ENCODE results near the gene RAMP1.

RAMP1 gene

GRCh38 chr2:237859533-237860272, at the start of gene RAMP1:
TSS of gene RAMP1 (plus strand) at chr2:237859623. CDS start at chr2:237859676, 53 bp downstream.
- TF ChIP-seq, protein P1, sequence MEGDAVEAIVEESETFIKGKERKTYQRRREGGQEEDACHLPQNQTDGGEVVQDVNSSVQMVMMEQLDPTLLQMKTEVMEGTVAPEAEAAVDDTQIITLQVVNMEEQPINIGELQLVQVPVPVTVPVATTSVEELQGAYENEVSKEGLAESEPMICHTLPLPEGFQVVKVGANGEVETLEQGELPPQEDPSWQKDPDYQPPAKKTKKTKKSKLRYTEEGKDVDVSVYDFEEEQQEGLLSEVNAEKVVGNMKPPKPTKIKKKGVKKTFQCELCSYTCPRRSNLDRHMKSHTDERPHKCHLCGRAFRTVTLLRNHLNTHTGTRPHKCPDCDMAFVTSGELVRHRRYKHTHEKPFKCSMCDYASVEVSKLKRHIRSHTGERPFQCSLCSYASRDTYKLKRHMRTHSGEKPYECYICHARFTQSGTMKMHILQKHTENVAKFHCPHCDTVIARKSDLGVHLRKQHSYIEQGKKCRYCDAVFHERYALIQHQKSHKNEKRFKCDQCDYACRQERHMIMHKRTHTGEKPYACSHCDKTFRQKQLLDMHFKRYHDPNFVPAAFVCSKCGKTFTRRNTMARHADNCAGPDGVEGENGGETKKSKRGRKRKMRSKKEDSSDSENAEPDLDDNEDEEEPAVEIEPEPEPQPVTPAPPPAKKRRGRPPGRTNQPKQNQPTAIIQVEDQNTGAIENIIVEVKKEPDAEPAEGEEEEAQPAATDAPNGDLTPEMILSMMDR (IDR thresholded peaks at IDR 0.05; ENCODE audit: poor library complexity, severe bottlenecking) = no peak
- DNase-seq (ENCODE audit: low spot score) (no peak), ATAC-seq (ENCODE audit: low read depth) (peak; percentile 52)
- Histone ChIP-seq H3K9me3 (ENCODE audit: severe bottlenecking) (no peaks in the 10 kb centered on the region), H3K27me3 (ENCODE audit: insufficient read depth, poor library complexity, severe bottlenecking) (no peaks in the 10 kb centered on the region), H3K27ac (ENCODE audit: poor library complexity, severe bottlenecking) (no peak within 1 kb of the TSS), H3K4me1 (ENCODE audit: insufficient read depth, poor library complexity, severe bottlenecking) (peaks cover 8% of the 10 kb centered on the region), H3K4me3 (ENCODE audit: severe bottlenecking) (peak within 1 kb of the TSS; percentile 25), H3K36me3 (ENCODE audit: low read depth) (no peaks in the 10 kb centered on the region)

DNA sequence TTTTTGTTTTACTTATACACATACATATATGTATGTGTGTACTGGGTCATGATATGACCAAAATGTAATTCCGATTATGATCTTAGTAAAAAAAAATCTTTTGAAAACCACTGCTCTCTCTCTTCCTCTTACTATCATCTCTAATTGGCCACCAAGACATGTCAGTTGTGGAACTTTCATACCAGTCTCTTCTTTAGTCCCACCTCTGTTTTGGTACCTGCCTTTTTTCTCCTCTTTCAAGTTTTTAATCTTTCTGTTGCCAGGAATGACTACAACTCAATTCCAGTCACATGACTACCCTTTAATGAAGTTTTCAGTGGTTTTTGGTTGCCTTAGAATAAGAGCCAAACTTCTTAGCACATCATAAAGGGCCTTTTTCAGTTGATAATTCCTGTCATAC, 43.8 kb upstream of the RAMP1 start:
- no peak overlapping the region for H3K27ac ChIP-seq (ENCODE audit: poor library complexity, severe bottlenecking)
- H3K36me3 ChIP-seq (ENCODE audit: low read depth) = no peaks in the 10 kb centered on the region
- no peak for DNase-seq (ENCODE audit: low spot score)
- no peaks in the 10 kb centered on the region for H3K9me3 ChIP-seq (ENCODE audit: severe bottlenecking)
- H3K27me3 ChIP-seq (ENCODE audit: insufficient read depth, poor library complexity, severe bottlenecking) = peaks cover 4% of the 10 kb centered on the region
- ATAC-seq (ENCODE audit: low read depth) = no peak
- H3K4me1 ChIP-seq (ENCODE audit: insufficient read depth, poor library complexity, severe bottlenecking) = peaks cover 15% of the 10 kb centered on the region
- no peak overlapping the region for H3K4me3 ChIP-seq (ENCODE audit: severe bottlenecking)
- TF ChIP-seq, protein P1 (IDR thresholded peaks at IDR 0.05; ENCODE audit: poor library complexity, severe bottlenecking) = no peak

GRCh38 chr2:237816531-237816930, 42.9 kb upstream of the RAMP1 start:
- Histone ChIP-seq H3K27me3 (ENCODE audit: insufficient read depth, poor library complexity, severe bottlenecking) (peaks cover 4% of the 10 kb centered on the region), H3K4me3 (ENCODE audit: severe bottlenecking) (no peak overlapping the region), H3K9me3 (ENCODE audit: severe bottlenecking) (no peaks in the 10 kb centered on the region), H3K4me1 (ENCODE audit: insufficient read depth, poor library complexity, severe bottlenecking) (peaks cover 15% of the 10 kb centered on the region), H3K27ac (ENCODE audit: poor library complexity, severe bottlenecking) (no peak overlapping the region), H3K36me3 (ENCODE audit: low read depth) (no peaks in the 10 kb centered on the region)
- TF ChIP-seq, protein P1 (IDR thresholded peaks at IDR 0.05; ENCODE audit: poor library complexity, severe bottlenecking) = no peak
- DNase-seq (ENCODE audit: low spot score) (no peak), ATAC-seq (ENCODE audit: low read depth) (no peak)

DNA sequence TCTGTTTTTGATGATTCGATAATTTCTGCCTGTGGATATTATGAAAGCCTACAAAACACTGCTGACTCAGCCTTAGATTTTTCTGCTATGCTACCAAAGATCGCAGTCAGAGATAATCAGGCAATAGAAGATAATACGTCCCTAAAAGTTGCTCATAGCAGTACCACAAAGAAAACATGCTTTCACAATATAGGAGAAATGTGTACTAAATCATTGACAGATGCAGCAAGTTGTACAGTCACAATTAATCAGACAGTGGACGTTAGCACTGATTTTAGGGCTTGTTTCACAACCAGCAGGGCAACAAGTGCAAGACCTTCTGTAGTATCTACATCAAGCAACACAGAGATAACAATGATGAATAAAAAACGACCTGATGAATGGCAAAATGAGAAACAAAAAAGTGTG, 41.4 kb upstream of the RAMP1 start:
- Histone ChIP-seq H3K36me3 (ENCODE audit: low read depth) (no peaks in the 10 kb centered on the region), H3K27ac (ENCODE audit: poor library complexity, severe bottlenecking) (no peak overlapping the region), H3K4me1 (ENCODE audit: insufficient read depth, poor library complexity, severe bottlenecking) (peaks cover 15% of the 10 kb centered on the region), H3K9me3 (ENCODE audit: severe bottlenecking) (no peaks in the 10 kb centered on the region), H3K27me3 (ENCODE audit: insufficient read depth, poor library complexity, severe bottlenecking) (no peaks in the 10 kb centered on the region), H3K4me3 (ENCODE audit: severe bottlenecking) (no peak overlapping the region)
- TF ChIP-seq, protein P1 (IDR thresholded peaks at IDR 0.05; ENCODE audit: poor library complexity, severe bottlenecking) = no peak
- ATAC-seq (ENCODE audit: low read depth) = peak; percentile 80
- no peak for DNase-seq (ENCODE audit: low spot score)

DNA sequence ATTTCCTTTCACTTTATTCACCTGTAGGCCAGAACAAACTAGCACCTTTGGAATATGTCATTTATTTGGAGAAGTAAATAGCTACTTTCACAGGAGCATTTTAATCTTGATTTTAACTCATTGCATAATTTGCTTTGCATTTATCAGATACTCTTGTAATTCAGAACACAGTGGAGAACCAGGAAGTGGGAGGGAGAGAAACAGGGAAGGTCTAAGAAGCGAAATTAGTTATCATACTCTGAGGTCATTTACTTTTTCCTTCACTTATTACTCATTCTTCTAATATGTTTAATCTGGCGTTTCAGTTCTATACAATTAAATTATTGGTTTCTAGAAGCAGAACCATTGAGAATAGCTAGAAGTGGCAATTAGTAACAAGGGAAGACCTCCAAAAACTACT, 40.2 kb upstream of the RAMP1 start:
- no peaks in the 10 kb centered on the region for H3K36me3 ChIP-seq (ENCODE audit: low read depth)
- H3K27ac ChIP-seq (ENCODE audit: poor library complexity, severe bottlenecking) = no peak overlapping the region
- TF ChIP-seq, protein P1 (IDR thresholded peaks at IDR 0.05; ENCODE audit: poor library complexity, severe bottlenecking) = no peak
- no peaks in the 10 kb centered on the region for H3K27me3 ChIP-seq (ENCODE audit: insufficient read depth, poor library complexity, severe bottlenecking)
- no peak overlapping the region for H3K4me3 ChIP-seq (ENCODE audit: severe bottlenecking)
- no peaks in the 10 kb centered on the region for H3K9me3 ChIP-seq (ENCODE audit: severe bottlenecking)
- ATAC-seq (ENCODE audit: low read depth) = no peak
- no peak for DNase-seq (ENCODE audit: low spot score)
- peaks cover 15% of the 10 kb centered on the region for H3K4me1 ChIP-seq (ENCODE audit: insufficient read depth, poor library complexity, severe bottlenecking)
